ENCODE data around the gene ATP11A.
"Not testable (repeated sequence)": the region's sequence is repeated elsewhere in the genome, so short reads cannot be mapped to it uniquely, and the experiment has no call there.

Gene ATP11A

DNA sequence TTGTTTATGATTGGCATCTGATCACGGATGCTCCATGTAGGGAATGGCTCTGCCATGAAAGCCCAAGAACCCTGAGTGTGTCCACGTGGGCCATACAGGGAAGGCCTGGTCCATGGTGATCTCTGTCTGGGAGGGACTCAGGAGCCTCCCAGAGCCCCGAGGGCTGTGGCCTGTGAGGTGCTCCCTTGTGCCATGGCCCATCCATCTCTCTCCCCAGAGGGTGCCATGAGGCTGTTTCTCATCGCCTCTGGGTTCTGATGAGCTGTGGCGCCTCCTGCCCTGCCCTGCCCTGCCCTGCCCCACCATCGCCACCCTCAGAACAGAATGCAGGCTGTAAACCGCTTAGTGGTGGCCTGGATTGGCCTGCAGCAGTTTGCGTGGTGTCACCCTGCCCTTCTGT is 83.1 kb downstream of the ATP11A start:
- no peak for DNase-seq (ENCODE audit: low read depth in 1 of 2, low spot score in 1 of 2)

DNA sequence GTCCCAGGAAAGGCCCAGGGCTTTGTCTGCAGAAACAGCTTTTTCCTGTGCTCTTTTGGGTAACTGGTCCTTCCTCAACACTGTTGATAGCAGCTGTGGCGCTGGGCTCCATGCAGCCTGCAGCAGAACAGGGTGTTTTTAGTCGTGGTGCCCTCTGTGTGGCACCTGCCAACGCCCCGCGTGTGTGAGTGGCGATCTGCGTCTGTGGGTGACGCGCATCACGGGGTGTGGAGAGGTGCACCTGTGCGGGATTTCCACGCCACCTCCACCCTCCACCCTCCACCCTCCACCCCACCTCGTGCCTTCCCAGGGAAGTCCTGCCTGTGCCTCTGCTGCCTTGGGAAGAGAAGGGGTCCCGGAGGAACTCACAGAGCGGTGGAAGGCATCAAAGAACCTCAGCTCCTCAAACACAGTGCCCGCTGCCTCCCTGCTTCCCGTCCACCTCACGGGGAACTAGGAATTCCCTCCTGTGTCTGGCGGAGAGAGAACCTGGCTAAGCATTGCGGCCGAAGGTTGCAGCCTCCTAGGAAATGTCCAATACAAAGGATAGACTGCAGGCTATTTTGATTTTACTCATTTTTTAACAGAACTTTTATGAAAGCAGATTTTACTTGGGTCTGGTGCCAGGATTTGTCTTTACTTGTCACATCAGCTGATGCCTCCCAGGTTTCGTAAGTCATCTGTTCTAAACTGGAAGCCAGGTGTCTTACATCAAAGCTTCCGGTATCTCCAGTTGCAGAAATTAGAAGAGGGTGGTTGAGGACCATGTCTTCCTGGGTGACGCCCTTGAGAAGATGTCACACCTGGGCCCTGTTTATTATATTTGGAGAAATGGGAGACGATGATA is 84.0 kb downstream of the ATP11A start:
- DNase-seq (ENCODE audit: low read depth in 1 of 2, low spot score in 1 of 2) = no peak

GRCh38 chr13:112774448-112774792 is 84.6 kb downstream of the ATP11A start:
- DNase-seq (ENCODE audit: low read depth in 1 of 2, low spot score in 1 of 2) = no peak

DNA sequence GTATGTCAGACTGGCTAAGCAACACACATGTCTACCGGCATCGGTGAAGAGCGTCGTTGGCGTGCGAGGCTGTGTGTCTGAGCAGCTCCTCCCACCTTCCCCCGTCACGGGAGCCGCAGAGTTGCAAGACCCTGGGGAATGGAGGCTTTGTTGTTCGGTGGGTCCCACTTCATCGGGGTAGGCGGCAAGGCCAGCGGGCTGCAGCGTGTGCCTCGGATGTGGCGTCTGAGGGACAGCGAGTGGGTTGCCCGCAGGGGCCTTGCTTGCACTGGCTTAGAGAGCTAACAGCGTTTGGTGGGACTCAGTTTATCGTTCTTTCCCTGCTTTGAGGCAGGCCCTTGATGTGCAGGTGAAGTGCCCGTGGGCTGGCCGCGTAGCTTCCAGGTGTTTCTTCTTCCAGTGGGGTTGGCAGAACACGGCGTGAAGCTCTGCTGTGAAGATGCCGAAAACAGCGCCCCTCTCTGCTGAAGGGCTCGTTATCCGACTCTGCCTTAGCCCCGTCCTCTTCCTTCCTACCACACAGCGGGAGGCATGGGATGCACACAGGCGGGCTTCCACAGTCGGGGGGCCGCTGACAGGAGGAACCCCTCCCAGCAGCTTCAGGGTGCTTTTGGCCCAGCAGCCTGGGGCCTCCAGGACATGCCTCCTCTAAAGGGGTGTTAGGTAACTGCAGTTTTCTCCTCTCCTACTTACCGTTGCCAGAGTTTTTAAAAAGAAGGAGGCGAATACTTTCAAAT is 85.2 kb downstream of the ATP11A start:
- DNase-seq (ENCODE audit: low read depth in 1 of 2, low spot score in 1 of 2) = no peak

- DNase-seq (ENCODE audit: low read depth in 1 of 2, low spot score in 1 of 2) = no peak
Observed at GRCh38 chr13:112775791-112776279, 86.0 kb downstream of the ATP11A start.

- no peak for DNase-seq (ENCODE audit: low read depth in 1 of 2, low spot score in 1 of 2)
Observed at GRCh38 chr13:112776354-112776753, 86.5 kb downstream of the ATP11A start.

- DNase-seq (ENCODE audit: low read depth in 1 of 2, low spot score in 1 of 2) = no peak
Observed at GRCh38 chr13:112776971-112777370, 87.1 kb downstream of the ATP11A start.

GRCh38 chr13:112777637-112778406 is 88.0 kb downstream of the ATP11A start:
- DNase-seq (ENCODE audit: low read depth in 1 of 2, low spot score in 1 of 2) = no peak

DNA sequence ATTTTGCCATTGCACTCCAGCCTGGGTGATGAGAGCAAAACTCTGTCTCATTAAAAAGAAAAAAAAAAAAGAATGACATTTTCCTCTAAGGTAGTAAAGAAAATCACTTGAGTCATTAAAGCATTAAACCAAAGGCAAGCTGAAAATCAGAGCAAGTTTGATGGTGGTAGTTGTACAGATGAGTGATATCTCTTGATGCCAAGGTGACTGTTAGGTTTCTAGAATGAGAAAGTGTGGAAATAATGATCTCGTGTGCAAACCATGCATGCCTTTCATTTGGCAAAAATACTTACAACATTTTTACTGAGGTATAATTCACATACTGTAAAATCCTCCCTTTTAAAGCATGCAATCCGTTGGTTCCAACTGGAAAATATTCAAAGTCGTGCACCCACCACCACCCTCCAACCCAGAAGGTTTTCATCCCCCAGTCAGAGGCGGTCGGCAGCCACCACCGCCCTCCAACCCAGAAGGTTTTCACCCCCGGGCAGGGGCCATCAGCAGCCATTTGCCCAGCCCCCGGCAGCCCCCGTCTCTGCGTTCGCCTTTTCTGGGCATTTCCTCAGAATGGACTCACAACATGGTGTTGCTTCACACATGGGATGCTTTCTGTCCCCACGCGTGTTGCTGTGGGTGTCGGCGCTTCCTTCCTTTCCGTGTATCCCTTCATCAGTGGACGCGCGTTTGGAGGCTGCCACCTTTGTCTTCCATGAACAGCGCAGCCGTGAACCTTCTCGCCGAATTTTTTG is 90.2 kb downstream of the ATP11A start:
- DNase-seq (ENCODE audit: low read depth in 1 of 2, low spot score in 1 of 2) = no peak

- DNase-seq (ENCODE audit: low read depth in 1 of 2, low spot score in 1 of 2) = no peak
Observed at GRCh38 chr13:112781287-112781686, 91.4 kb downstream of the ATP11A start.

DNA sequence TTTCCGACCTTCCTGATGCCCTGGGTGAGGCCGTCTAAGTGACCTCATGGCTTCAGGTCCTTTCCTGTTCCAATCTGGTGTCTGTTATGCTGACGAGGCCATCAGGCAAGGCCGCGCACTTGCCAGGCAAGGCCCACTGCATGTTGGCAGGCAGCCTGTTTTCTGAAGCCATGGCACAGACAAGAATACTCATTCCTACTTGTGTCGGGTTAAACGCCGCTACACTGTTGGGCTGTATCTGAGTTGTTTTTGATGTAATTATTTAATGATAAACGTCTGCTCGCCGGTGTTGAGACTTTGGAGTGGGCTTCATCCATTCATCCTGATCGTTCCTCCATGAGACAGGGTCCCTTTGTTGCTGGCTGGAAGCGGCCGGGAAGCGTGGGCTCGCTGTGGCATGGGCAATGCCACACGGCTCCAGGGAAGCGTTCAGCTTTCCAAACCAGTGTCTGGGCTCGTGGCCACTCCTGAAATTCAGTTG is 92.1 kb downstream of the ATP11A start:
- DNase-seq (ENCODE audit: low read depth in 1 of 2, low spot score in 1 of 2) = no peak

DNA sequence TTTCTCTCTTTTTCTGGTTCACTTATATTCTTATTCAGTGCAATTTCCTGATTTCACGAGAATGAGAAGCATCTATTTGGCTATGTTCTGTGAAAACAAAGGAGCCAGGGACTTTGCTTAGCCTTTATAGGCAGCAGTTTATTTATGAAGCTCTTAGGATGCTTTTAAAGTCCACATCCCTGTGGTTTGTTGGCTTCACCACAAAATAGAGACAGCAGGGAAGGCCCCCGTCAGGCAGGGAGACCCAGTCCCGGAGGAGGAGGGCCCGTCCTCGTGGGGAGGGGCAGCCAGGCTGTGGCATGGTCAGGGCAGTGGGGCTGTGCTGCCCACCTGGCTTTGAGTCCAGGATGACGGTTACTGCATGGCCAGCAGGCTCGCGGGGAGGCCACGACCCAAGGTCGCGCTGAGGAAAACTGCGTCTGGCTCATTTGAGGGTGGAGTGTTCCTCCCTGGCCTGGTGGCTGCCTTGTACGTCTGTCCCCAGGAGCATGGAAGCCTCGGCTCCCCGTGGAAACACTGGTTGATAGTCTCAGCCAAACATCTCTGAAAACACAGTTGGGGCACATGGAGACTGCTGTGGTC is 92.7 kb downstream of the ATP11A start:
- no peak for DNase-seq (ENCODE audit: low read depth in 1 of 2, low spot score in 1 of 2)

GRCh38 chr13:112783135-112783977 is 93.5 kb downstream of the ATP11A start:
- no peak for DNase-seq (ENCODE audit: low read depth in 1 of 2, low spot score in 1 of 2)

DNA sequence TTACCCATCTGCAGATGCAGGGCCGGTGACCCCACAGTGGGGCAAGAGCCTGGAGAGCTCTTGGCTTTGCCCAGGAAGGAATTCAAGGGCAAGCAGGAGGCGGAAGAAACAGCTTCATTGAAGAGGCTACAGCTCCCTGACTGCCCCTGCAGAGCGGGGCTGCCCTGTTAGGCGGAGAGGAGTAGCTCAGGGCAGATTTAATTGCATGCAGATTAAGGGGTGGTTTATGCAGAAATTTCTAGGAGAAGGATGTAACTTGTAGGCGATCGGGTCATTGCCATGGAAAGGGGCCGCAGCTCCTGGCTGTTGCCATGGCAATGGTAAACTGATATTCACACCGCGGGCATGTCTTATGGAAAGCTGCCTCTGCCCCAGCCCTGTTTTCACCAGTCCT is 94.1 kb downstream of the ATP11A start:
- DNase-seq (ENCODE audit: low read depth in 1 of 2, low spot score in 1 of 2) = no peak

DNA sequence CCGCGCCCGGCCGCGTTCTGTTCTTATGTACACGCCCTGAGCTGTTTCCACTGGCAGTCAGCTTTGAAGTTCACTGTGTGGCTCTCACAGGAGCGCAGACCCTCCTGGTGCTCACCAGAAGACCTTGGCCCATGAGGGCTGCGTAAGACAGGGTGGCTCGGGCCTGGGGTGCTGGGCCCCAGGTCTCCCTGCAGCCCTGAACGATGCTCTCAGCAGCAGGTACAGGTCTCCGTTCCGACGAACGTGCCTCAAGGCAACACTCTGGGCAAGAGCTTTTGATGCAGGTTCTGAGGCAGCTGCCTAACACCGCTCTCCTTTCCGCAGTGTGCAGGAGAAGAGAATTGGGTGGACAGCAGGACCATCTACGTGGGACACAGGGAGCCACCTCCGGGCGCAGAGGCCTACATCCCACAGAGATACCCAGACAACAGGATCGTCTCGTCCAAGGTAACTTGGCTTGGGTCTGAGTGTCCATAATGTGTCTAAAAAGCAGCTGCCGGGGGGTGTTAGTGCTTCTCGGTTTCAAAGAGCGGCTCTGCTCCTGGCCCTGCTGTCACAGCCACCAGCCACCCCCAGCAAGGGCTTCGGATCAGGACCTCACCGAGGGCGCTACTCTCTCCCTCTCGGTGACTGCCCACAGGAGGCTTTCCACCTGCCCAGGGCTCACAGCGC is 95.1 kb downstream of the ATP11A start:
- DNase-seq (ENCODE audit: low read depth in 1 of 2, low spot score in 1 of 2) = no peak

GRCh38 chr13:112785483-112785856 is 95.6 kb downstream of the ATP11A start:
- DNase-seq (ENCODE audit: low read depth in 1 of 2, low spot score in 1 of 2) = no peak

GRCh38 chr13:112786810-112787209 is 97.0 kb downstream of the ATP11A start:
- DNase-seq (ENCODE audit: low read depth in 1 of 2, low spot score in 1 of 2) = not testable (repeated sequence)

DNA sequence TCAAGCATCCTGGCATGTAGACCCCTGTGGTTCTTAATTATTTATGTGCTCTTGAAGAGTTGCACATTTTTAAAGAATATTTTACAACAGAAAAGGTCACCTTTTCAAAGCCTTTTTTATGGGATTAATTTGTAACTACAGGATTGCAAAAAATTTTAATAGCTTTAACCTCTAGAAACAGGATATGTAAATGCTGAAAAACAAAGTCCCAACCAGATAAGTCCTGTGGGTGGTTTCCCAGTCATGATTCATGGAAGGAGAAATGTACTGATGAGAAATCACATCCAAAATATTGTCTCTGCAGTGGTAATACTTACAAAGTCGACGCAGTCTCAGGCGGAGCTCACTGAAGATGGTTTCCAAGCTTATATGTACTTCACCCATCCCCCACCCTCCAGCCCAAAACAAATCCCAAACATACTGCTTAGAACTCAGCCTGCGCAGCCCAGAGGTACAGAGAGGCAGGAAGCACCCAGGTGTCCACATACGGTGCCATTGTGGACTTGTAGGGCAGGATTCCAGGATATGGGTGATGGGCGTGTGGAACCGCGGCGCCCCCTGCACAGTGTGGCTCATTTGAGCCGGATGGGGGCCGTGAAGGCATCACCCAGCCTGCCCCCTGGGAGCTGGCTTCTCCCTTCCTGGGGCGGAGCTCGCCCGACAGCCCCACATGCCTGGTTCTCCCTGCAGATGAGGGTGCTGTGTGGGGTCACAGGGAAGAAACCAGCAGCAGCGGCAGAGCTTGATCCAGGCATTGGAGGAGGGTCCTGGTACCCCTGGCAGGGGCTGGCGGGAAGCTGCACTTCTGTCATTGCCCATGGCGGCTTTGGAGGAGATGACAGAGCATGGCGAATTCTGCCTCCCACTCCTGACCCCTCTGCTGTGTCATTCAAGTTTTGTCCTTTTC is 101.2 kb downstream of the ATP11A start:
- no peak for DNase-seq (ENCODE audit: low read depth in 1 of 2, low spot score in 1 of 2)
